H1 (cell line): ENCODE results near the gene GDAP2. TPM values are rescaled to one million over a fixed set of nuclear protein-coding genes. Genes with fewer than 3 reads are reported as not detected.

Source experiments
- CTCF ChIA-PET: fragments of 300-600 bp; sonication (Branson Sonifier 250); formaldehyde crosslinking; loops from one replicate; lab custom pipeline; 2021; ENCODE audit not compliant: partially characterized antibody; lab: Charles Lee
- POLR2A ChIA-PET: fragments of 300-600 bp; sonication (Branson Sonifier 250); formaldehyde crosslinking; loops from one replicate; lab custom pipeline; 2021; ENCODE audit warnings: inconsistent platforms; ENCODE audit not compliant: partially characterized antibody; lab: Charles Lee
- DNase-seq, 2 experiments: peaks; one replicate each; pipeline versions ENCODE4 v3.0.0 to v3.0.0-alpha.2; 2010 to 2022; ENCODE audit warnings: low spot score in 2 of 2, low read depth in 1 of 2, mixed read lengths in 1 of 2
- FAIRE-seq: peaks from 2 replicates; lab custom pipeline; 2011; peaks lifted over from hg19 to GRCh38; lab: Jason Lieb, UNC
- H2AFZ ChIP-seq: 2 replicates; pipeline ENCODE4 v1.8.1; 2012; ENCODE audit warnings: low read length, inconsistent platforms
- H2AK5ac ChIP-seq: 2 replicates; pipeline ENCODE4 v1.6.1; 2013; ENCODE audit warnings: low read depth, low read length
- H2BK120ac ChIP-seq: replicated peaks from 2 replicates; pipeline ENCODE3; 2013; ENCODE audit warnings: low read depth, low read length, inconsistent platforms
- H2BK12ac ChIP-seq: 2 replicates; pipeline ENCODE4 v1.6.1; 2013; ENCODE audit warnings: low read depth, low read length
- H2BK15ac ChIP-seq: 2 replicates; pipeline ENCODE4 v1.6.1; 2013; ENCODE audit warnings: low read length
- H2BK20ac ChIP-seq: 2 replicates; pipeline ENCODE4 v1.6.1; 2013; ENCODE audit warnings: low read length
- H2BK5ac ChIP-seq: 2 replicates; pipeline ENCODE4 v1.6.1; 2013; ENCODE audit warnings: low read depth, low read length
- H3K14ac ChIP-seq: 2 replicates; pipeline ENCODE4 v1.6.1; 2013; ENCODE audit warnings: inconsistent platforms; ENCODE audit not compliant: insufficient read length
- H3K18ac ChIP-seq: 2 replicates; pipeline ENCODE4 v1.6.1; 2013; ENCODE audit warnings: low read length; ENCODE audit errors: extremely low read depth
- H3K23ac ChIP-seq: 2 replicates; pipeline ENCODE4 v1.6.1; 2013; ENCODE audit warnings: inconsistent platforms; ENCODE audit not compliant: insufficient read length
- H3K23me2 ChIP-seq: 2 replicates; pipeline ENCODE4 v1.6.1; 2013; ENCODE audit warnings: low read depth, low read length
- H3K27ac ChIP-seq: 2 replicates; pipeline ENCODE4 v1.6.1; 2011; ENCODE audit warnings: low read depth, low read length, inconsistent platforms
- H3K27me3 ChIP-seq, 4 experiments: replicated peaks in 1 of 4; 1 replicate in 1 of 4; 2 replicates in 3 of 4; pipeline versions ENCODE4 v1.6.1 to v1.8.1; 2011 to 2013; ENCODE audit warnings: low read length in 3 of 4, mild to moderate bottlenecking in 3 of 4, inconsistent platforms in 2 of 4, mixed read lengths in 2 of 4, moderate library complexity in 1 of 4; ENCODE audit not compliant: control insufficient read depth in 3 of 4, insufficient read depth in 3 of 4; ENCODE audit errors: extremely low read depth in 1 of 4
- H3K36me3 ChIP-seq, 4 experiments: 2 replicates each; pipeline versions ENCODE4 v1.6.1 to v1.8.1; 2011 to 2013; ENCODE audit warnings: mild to moderate bottlenecking in 4 of 4, low read length in 3 of 4, moderate library complexity in 2 of 4, control low read depth in 1 of 4, inconsistent platforms in 1 of 4; ENCODE audit not compliant: insufficient read depth in 4 of 4, control insufficient read depth in 2 of 4
- H3K4ac ChIP-seq: replicated peaks from 2 replicates; pipeline ENCODE3; 2013; ENCODE audit warnings: low read length, low read depth, mixed read lengths, inconsistent platforms; ENCODE audit not compliant: insufficient read length
- H3K4me1 ChIP-seq, 4 experiments: replicated peaks in 1 of 4; 1 replicate in 1 of 4; 2 replicates in 3 of 4; pipeline versions ENCODE4 v1.6.1 to v1.8.1; 2011 to 2013; ENCODE audit warnings: low read length in 3 of 4, inconsistent platforms in 2 of 4, mixed read lengths in 1 of 4; ENCODE audit not compliant: insufficient read depth in 4 of 4, control insufficient read depth in 3 of 4
- H3K4me2 ChIP-seq, 2 experiments: 2 replicates each; pipeline versions ENCODE4 v1.6.1 to v1.8.1; 2011 to 2013; ENCODE audit warnings: low read depth in 2 of 2, low read length in 2 of 2, control low read depth in 1 of 2, inconsistent platforms in 1 of 2, mild to moderate bottlenecking in 1 of 2; ENCODE audit not compliant: insufficient read depth in 1 of 2
- H3K4me3 ChIP-seq, 4 experiments: fragments of 200-600, 300-600 bp in 1 of 4; sonication (generic), shearing (Covaris generic), sonication (Bioruptor Twin) in 1 of 4; 2 replicates each; pipeline versions ENCODE4 v1.5.1 to v1.8.1; 2011 to 2016; ENCODE audit warnings: low read length in 4 of 4, low read depth in 3 of 4, control low read depth in 2 of 4, inconsistent platforms in 2 of 4, mild to moderate bottlenecking in 2 of 4, mixed read lengths in 1 of 4, moderate library complexity in 1 of 4; ENCODE audit not compliant: insufficient read depth in 2 of 4; ENCODE audit errors: extremely low read depth in 1 of 4
- H3K56ac ChIP-seq: replicated peaks from 2 replicates; pipeline ENCODE3; 2013; ENCODE audit warnings: low read depth, mild to moderate bottlenecking, mixed read lengths, low read length, inconsistent platforms; ENCODE audit not compliant: insufficient read length
- H3K79me1 ChIP-seq: 2 replicates; pipeline ENCODE4 v1.6.1; 2013; ENCODE audit warnings: low read depth, low read length, control low read depth
- H3K79me2 ChIP-seq, 2 experiments: 2 replicates each; pipeline versions ENCODE4 v1.6.1 to v1.8.1; 2012 to 2013; ENCODE audit warnings: low read length in 2 of 2, mild to moderate bottlenecking in 2 of 2, inconsistent platforms in 1 of 2; ENCODE audit not compliant: insufficient read depth in 2 of 2, control insufficient read depth in 1 of 2
- H3K9ac ChIP-seq, 4 experiments: replicated peaks in 1 of 4; 1 replicate in 1 of 4; 2 replicates in 3 of 4; pipeline versions ENCODE4 v1.6.1 to v1.8.1; 2011 to 2013; ENCODE audit warnings: low read depth in 3 of 4, low read length in 3 of 4, control low read depth in 2 of 4, mild to moderate bottlenecking in 2 of 4, moderate library complexity in 2 of 4, inconsistent platforms in 1 of 4; ENCODE audit errors: extremely low read depth in 1 of 4
- H3K9me3 ChIP-seq, 2 experiments: 2 replicates each; pipeline versions ENCODE4 v1.6.1 to v1.8.1; 2012 to 2013; ENCODE audit warnings: mild to moderate bottlenecking in 2 of 2, moderate library complexity in 2 of 2, control low read depth in 1 of 2, inconsistent platforms in 1 of 2, low read depth in 1 of 2, low read length in 1 of 2, mixed read lengths in 1 of 2; ENCODE audit not compliant: insufficient read depth in 2 of 2
- H4K20me1 ChIP-seq, 2 experiments: replicated peaks in 1 of 2; 2 replicates each; pipeline versions ENCODE3 to v1.8.1; 2011 to 2013; ENCODE audit warnings: inconsistent platforms in 2 of 2, low read length in 2 of 2, mild to moderate bottlenecking in 1 of 2; ENCODE audit not compliant: insufficient read depth in 2 of 2, control insufficient read depth in 1 of 2
- H4K5ac ChIP-seq: 2 replicates; pipeline ENCODE4 v1.6.1; 2013; ENCODE audit warnings: low read length, low read depth, mixed read lengths, inconsistent platforms; ENCODE audit not compliant: insufficient read length
- H4K8ac ChIP-seq: 2 replicates; pipeline ENCODE4 v1.8.0; 2013; ENCODE audit warnings: mild to moderate bottlenecking, moderate library complexity, low read length, inconsistent platforms; ENCODE audit not compliant: insufficient read depth; ENCODE audit errors: extremely low read depth
- H4K91ac ChIP-seq: replicated peaks from 2 replicates; pipeline ENCODE3; 2013; ENCODE audit warnings: low read length, mixed read lengths, inconsistent platforms; ENCODE audit not compliant: insufficient read length
- CBX5 ChIP-seq: fragments of 300-800, 300-1000 bp; sonication (generic); IDR thresholded peaks from 2 replicates; pipeline ENCODE4 v1.7.1; 2016; ENCODE audit warnings: antibody characterized with exemption, low read length, low read depth
- CREB1 ChIP-seq: IDR thresholded peaks from 2 replicates; pipeline ENCODE4 v1.6.1; 2012; ENCODE audit warnings: inconsistent platforms
- KDM4A ChIP-seq: IDR thresholded peaks from one replicate; pipeline ENCODE4 v1.7.1; 2012; ENCODE audit warnings: low read depth, mild to moderate bottlenecking, moderate library complexity, low read length, inconsistent platforms; ENCODE audit not compliant: severe bottlenecking
- KDM5A ChIP-seq: fragments of 200-600 bp; IDR thresholded peaks from 2 replicates; pipeline ENCODE4 v1.7.1; 2012; ENCODE audit warnings: mild to moderate bottlenecking, low read length, inconsistent platforms, mixed read lengths
- RNF2 ChIP-seq: fragments of 200-900, 300-1000 bp; sonication (generic); IDR thresholded peaks from 2 replicates; pipeline ENCODE4 v1.7.1; 2016; ENCODE audit warnings: borderline replicate concordance, low read depth, mild to moderate bottlenecking, antibody characterized with exemption, low read length; ENCODE audit not compliant: poor library complexity, severe bottlenecking; ENCODE audit errors: missing control alignments
- SP2 ChIP-seq: IDR thresholded peaks from 2 replicates; pipeline ENCODE4 v1.6.1; 2012; ENCODE audit warnings: mild to moderate bottlenecking, low read length, inconsistent platforms
- SUZ12 ChIP-seq: fragments of 200-600 bp; sonication (generic); IDR thresholded peaks from 2 replicates; pipeline ENCODE4 v1.6.1; 2012; ENCODE audit warnings: mild to moderate bottlenecking, inconsistent platforms, low read length, moderate library complexity, mixed read lengths
- WGBS, 2 experiments: shearing (Covaris generic) in 1 of 2; methylation state at CpG; one replicate each; pipeline versions ENCODE4 v1.1.6 to v1.1.7; 2013 to 2015; ENCODE audit warnings: low lambda C conversion rate in 2 of 2, mixed read lengths in 2 of 2, inconsistent platforms in 1 of 2, low coverage in 1 of 2, missing lambda C conversion rate in 1 of 2; ENCODE audit not compliant: insufficient replicate concordance in 2 of 2, insufficient coverage in 1 of 2, insufficient read length in 1 of 2; ENCODE audit errors: extremely low coverage in 1 of 2, missing lambda C conversion rate in 1 of 2; 5-methylcytosine and 5-hydroxymethylcytosine counted together
- polyA plus RNA-seq, 7 experiments: library from polyadenylated mRNA; depleted of rRNA in 3 of 7; stranded (reverse) in 5 of 7; unstranded in 2 of 7; fragments of >200 nt in 5 of 7; fragments of 200-250 nt in 2 of 7; gene quantifications; 1 replicate in 5 of 7; 2 replicates in 1 of 7; 4 replicates in 1 of 7; pipeline versions ENCODE4 v1.2.1 to v1.2.3, GENCODE V29; 2011 to 2013; ENCODE audit warnings: missing spikeins in 2 of 7, mixed read lengths in 2 of 7
- total RNA-seq: library from RNA; stranded (reverse); fragmentation: NEBNext Ultra II Directional; extraction: Animal tissue kit (Norgen Biotek cat#: 25700); gene quantifications from 2 replicates; pipeline ENCODE4 v1.2.1, GENCODE V29; 2021
- TF ChIP-seq, protein P1 (sequence below): IDR thresholded peaks from 2 replicates; pipeline ENCODE4 v1.6.1; 2012; ENCODE audit warnings: low read length, inconsistent platforms
- TF ChIP-seq, protein P2 (sequence below): IDR thresholded peaks from 2 replicates; pipeline ENCODE4 v1.6.1; 2011; ENCODE audit warnings: low read depth, mild to moderate bottlenecking, low read length; ENCODE audit not compliant: insufficient read depth
- TF ChIP-seq, protein P3 (sequence below): IDR thresholded peaks from 2 replicates; pipeline ENCODE4 v1.6.1; 2011; ENCODE audit warnings: low read length, improper control_type of control experiment

GDAP2 gene
- total and polyA plus RNA-seq, 2 of the 8 experiments (the other 6 are each of a cell fraction or from before 2014, with no cell fraction given): 8.6 to 27.8 TPM

DNA sequence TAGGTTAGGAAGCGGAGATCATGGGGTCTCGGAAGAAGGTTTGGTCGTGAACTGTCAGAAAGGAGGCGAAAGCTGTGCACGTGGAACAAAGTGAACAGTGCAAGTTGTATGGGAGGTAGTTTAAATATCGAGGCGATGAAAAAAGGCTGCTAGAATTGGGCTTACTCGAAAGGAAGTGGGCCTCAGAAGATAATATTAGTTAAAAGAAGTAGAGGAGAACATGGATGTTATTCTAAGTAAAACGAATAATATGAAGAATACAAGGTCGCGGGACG, 689 bp upstream of the GDAP2 start:
- peak overlapping the region; percentile 17 for H3K56ac ChIP-seq
- ChIA-PET CTCF (no interaction called here), POLR2A (interaction anchor here (0.7 to 1.7 kb wide), 2 partner anchors 17 to 324 kb away, joined by 3 to 4 read pairs; no protein-coding TSS in a partner anchor)
- H4K8ac ChIP-seq: no peak overlapping the region
- no peak overlapping the region for H3K18ac ChIP-seq
- peak overlapping the region; percentile 86 to 98 (median 92) for H3K4me3 ChIP-seq
- peak overlapping the region; percentile 73 to 93 for H3K4me2 ChIP-seq
- no peak overlapping the region for H2BK15ac ChIP-seq
- no peak for DNase-seq
- H3K79me1 ChIP-seq: peaks cover 11% of the 10 kb centered on the region
- no peak overlapping the region for H3K14ac ChIP-seq
- H4K5ac ChIP-seq: peak overlapping the region; percentile 4
- H2BK12ac ChIP-seq: no peak overlapping the region
- peaks cover 9 to 12% of the 10 kb centered on the region in 2 experiments for H4K20me1 ChIP-seq
- no peak overlapping the region for H2BK20ac ChIP-seq
- peak overlapping the region; percentile 43; the same call in 1 of the 2 replicates for H2AK5ac ChIP-seq
- peaks cover 25 to 82% of the 10 kb centered on the region in 2 experiments for H3K79me2 ChIP-seq
- 0 out of 2 replicates have a peak overlapping the region, but pooled peaks have one; percentile 48 for H2BK5ac ChIP-seq
- peaks cover 9% of the 10 kb centered on the region for H3K23me2 ChIP-seq
- H4K91ac ChIP-seq: peak overlapping the region; percentile 11
- WGBS, 2 experiments: 3% methylated on average over 12 of the region's 12 CpGs; no CpG with 5 or more reads in 1 of the 2 experiments
- no peak overlapping the region for H2BK120ac ChIP-seq
- H3K9ac ChIP-seq: peak overlapping the region; percentile 68 to 92 (median 78)
- no peaks in the 10 kb centered on the region for H3K9me3 ChIP-seq
- no peak overlapping the region for H3K23ac ChIP-seq
- peaks cover 0 to 8% (median 3%) of the 10 kb centered on the region in 4 experiments; a peak in 4 of 7 replicates for H3K4me1 ChIP-seq
- peaks cover 3 to 19% (median 4%) of the 10 kb centered on the region in 4 experiments; a peak in 7 of 8 replicates for H3K36me3 ChIP-seq
- H3K4ac ChIP-seq: peak overlapping the region; percentile 76
- peak overlapping the region; percentile 93 for H2AFZ ChIP-seq
- FAIRE-seq: no peak
- H3K27ac ChIP-seq: no peak overlapping the region
- no peaks in the 10 kb centered on the region for H3K27me3 ChIP-seq
- TF ChIP-seq, protein P1, sequence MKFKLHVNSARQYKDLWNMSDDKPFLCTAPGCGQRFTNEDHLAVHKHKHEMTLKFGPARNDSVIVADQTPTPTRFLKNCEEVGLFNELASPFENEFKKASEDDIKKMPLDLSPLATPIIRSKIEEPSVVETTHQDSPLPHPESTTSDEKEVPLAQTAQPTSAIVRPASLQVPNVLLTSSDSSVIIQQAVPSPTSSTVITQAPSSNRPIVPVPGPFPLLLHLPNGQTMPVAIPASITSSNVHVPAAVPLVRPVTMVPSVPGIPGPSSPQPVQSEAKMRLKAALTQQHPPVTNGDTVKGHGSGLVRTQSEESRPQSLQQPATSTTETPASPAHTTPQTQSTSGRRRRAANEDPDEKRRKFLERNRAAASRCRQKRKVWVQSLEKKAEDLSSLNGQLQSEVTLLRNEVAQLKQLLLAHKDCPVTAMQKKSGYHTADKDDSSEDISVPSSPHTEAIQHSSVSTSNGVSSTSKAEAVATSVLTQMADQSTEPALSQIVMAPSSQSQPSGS: no peak
- TF ChIP-seq SP2 (no peak), CREB1 (no peak), KDM5A (no peak), CBX5 (no peak), RNF2 (no peak), SUZ12 (no peak), KDM4A (no peak)
- TF ChIP-seq, protein P2, sequence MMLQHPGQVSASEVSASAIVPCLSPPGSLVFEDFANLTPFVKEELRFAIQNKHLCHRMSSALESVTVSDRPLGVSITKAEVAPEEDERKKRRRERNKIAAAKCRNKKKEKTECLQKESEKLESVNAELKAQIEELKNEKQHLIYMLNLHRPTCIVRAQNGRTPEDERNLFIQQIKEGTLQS: no peak
- TF ChIP-seq, protein P3, sequence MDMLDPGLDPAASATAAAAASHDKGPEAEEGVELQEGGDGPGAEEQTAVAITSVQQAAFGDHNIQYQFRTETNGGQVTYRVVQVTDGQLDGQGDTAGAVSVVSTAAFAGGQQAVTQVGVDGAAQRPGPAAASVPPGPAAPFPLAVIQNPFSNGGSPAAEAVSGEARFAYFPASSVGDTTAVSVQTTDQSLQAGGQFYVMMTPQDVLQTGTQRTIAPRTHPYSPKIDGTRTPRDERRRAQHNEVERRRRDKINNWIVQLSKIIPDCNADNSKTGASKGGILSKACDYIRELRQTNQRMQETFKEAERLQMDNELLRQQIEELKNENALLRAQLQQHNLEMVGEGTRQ: no peak
